B cell (primary cell): ENCODE results near the gene SEC16B. TPM values are rescaled to one million over a fixed set of nuclear protein-coding genes. Genes with fewer than 3 reads are reported as not detected.

Experiments
- ATAC-seq: fragments of 200-7000 bp; cut with Tn5 transposase; one replicate; pipeline ENCODE4 v1.10.0; 2021; ENCODE audit warnings: low read depth, mild to moderate bottlenecking, moderate number of reproducible peaks, moderate library complexity
- CTCF ChIA-PET: fragments of 350-600 bp; sonication (Branson Sonifier 250); formaldehyde crosslinking; loops from one replicate; lab custom pipeline; 2021; ENCODE audit warnings: antibody characterized with exemption, inconsistent platforms; lab: Charles Lee
- POLR2A ChIA-PET: fragments of 350-600 bp; sonication (Branson Sonifier 250); formaldehyde crosslinking; loops from one replicate; lab custom pipeline; 2021; ENCODE audit warnings: antibody characterized with exemption; lab: Charles Lee
- DNase-seq: peaks from one replicate; pipeline ENCODE4 v3.0.0; 2013
- H2AFZ ChIP-seq: 2 replicates; pipeline ENCODE4 v1.6.1; 2012; ENCODE audit warnings: mild to moderate bottlenecking, low read depth, low read length; ENCODE audit not compliant: insufficient read depth, poor library complexity, severe bottlenecking
- H3K27ac ChIP-seq, 2 donors: 1 replicate in 1 of 2; 2 replicates in 1 of 2; pipeline ENCODE4 v1.5.1; 2012 to 2013; ENCODE audit warnings: low read length in 2 of 2, mild to moderate bottlenecking in 2 of 2, moderate library complexity in 1 of 2
- H3K27me3 ChIP-seq, 4 experiments: fragments of 200-600 bp in 1 of 4; sonication (generic) in 1 of 4; replicated peaks in 1 of 4; 1 replicate in 2 of 4; 2 replicates in 2 of 4; pipeline versions ENCODE4 v1.6.1 to v1.7.0; 2013 to 2016; ENCODE audit warnings: low read length in 3 of 4, mild to moderate bottlenecking in 2 of 4, mixed read lengths in 1 of 4, moderate library complexity in 1 of 4; ENCODE audit not compliant: insufficient read depth in 4 of 4, control insufficient read depth in 3 of 4; ENCODE audit errors: control extremely low read depth in 1 of 4
- H3K36me3 ChIP-seq, 2 experiments: replicated peaks in 1 of 2; 1 replicate in 1 of 2; 2 replicates in 1 of 2; pipeline versions ENCODE4 v1.6.1 to v1.7.1; 2013; ENCODE audit warnings: low read length in 1 of 2; ENCODE audit not compliant: insufficient read depth in 2 of 2, control insufficient read depth in 1 of 2; ENCODE audit errors: control extremely low read depth in 1 of 2, extremely low read depth in 1 of 2
- H3K4me1 ChIP-seq, 2 donors: fragments of 200-600 bp in 1 of 2; sonication (generic) in 1 of 2; 1 replicate in 1 of 2; 2 replicates in 1 of 2; pipeline versions ENCODE4 v1.5.1 to v1.6.1; 2013 to 2017; ENCODE audit warnings: low read length in 2 of 2; ENCODE audit not compliant: control insufficient read depth in 2 of 2, insufficient read depth in 2 of 2
- H3K4me2 ChIP-seq: replicated peaks from 2 replicates; pipeline ENCODE3; 2012; ENCODE audit warnings: mild to moderate bottlenecking, low read depth, low read length; ENCODE audit not compliant: poor library complexity, severe bottlenecking
- H3K4me3 ChIP-seq, 5 experiments: fragments of 200-600 bp in 1 of 5; sonication (generic) in 1 of 5; 1 replicate in 3 of 5; 2 replicates in 2 of 5; pipeline versions ENCODE4 v1.5.1 to v1.7.0; 2011 to 2016; ENCODE audit warnings: low read length in 4 of 5, mild to moderate bottlenecking in 4 of 5, low read depth in 2 of 5, control low read depth in 1 of 5, moderate library complexity in 1 of 5; ENCODE audit not compliant: insufficient read depth in 1 of 5; ENCODE audit errors: control extremely low read depth in 1 of 5, extremely low read depth in 1 of 5
- H3K79me2 ChIP-seq: fragments of 200-600 bp; sonication (generic); one replicate; pipeline ENCODE4 v1.6.0; 2016; ENCODE audit warnings: low read length; ENCODE audit not compliant: control insufficient read depth, insufficient read depth
- H3K9ac ChIP-seq: fragments of 200-600 bp; sonication (generic); 2 replicates; pipeline ENCODE4 v1.6.1; 2017; ENCODE audit warnings: mild to moderate bottlenecking, low read length, moderate library complexity
- H3K9me3 ChIP-seq, 3 donors: one replicate each; pipeline versions ENCODE4 v1.6.1 to v1.7.1; 2013; ENCODE audit warnings: low read length in 2 of 3; ENCODE audit not compliant: control insufficient read depth in 2 of 3, insufficient read depth in 1 of 3; ENCODE audit errors: control extremely low read depth in 1 of 3
- H4K20me1 ChIP-seq: 2 replicates; pipeline ENCODE4 v1.6.0; 2012; ENCODE audit warnings: mild to moderate bottlenecking, low read length; ENCODE audit not compliant: insufficient read depth, control insufficient read depth, poor library complexity, severe bottlenecking
- H3K27ac Mint-ChIP-seq: one replicate; pipeline ENCODE4 v1.8.0; 2021; ENCODE audit warnings: mixed read lengths
- H3K27me3 Mint-ChIP-seq: one replicate; pipeline ENCODE4 v1.8.0; 2021; ENCODE audit warnings: mixed read lengths
- H3K4me1 Mint-ChIP-seq: one replicate; pipeline ENCODE4 v1.8.0; 2021; ENCODE audit warnings: mixed read lengths
- H3K4me3 Mint-ChIP-seq: one replicate; pipeline ENCODE4 v1.8.0; 2021; ENCODE audit warnings: mixed read lengths
- H3K9me3 Mint-ChIP-seq: one replicate; pipeline ENCODE4 v1.8.0; 2022; ENCODE audit warnings: mixed read lengths; ENCODE audit not compliant: insufficient read depth
- EZH2 ChIP-seq: IDR thresholded peaks from 2 replicates; pipeline ENCODE4 v1.6.1; 2012; ENCODE audit warnings: borderline replicate concordance, low read depth, mild to moderate bottlenecking, moderate library complexity, low read length; ENCODE audit not compliant: insufficient read depth, poor library complexity, severe bottlenecking
- WGBS: methylation state at CpG from one replicate; pipeline ENCODE4 v1.1.5; 2013; ENCODE audit warnings: missing lambda C conversion rate; ENCODE audit not compliant: insufficient coverage; 5-methylcytosine and 5-hydroxymethylcytosine counted together
- intact Hi-C: fragments of 100-400 bp; cut with micrococcal nuclease; formaldehyde crosslinking; loops from one replicate; pipeline ENCODE4 v1.10.0; 2022
- polyA plus RNA-seq: library from polyadenylated mRNA; depleted of rRNA; stranded (reverse); fragments of >200 nt; gene quantifications from 2 replicates; pipeline ENCODE4 v1.2.3, GENCODE V29; 2012
- total RNA-seq, 2 donors: library from RNA; stranded (reverse); fragments of 120-200 nt in 1 of 2; gene quantifications; 1 replicate in 1 of 2; 2 replicates in 1 of 2; pipeline versions ENCODE4 v1.2.3 to v1.2.4, GENCODE V29; 2013 to 2022
- TF ChIP-seq, protein P1 (sequence below): fragments of 200-600 bp; IDR thresholded peaks from one replicate; pipeline ENCODE4 v1.8.0; 2022; ENCODE audit warnings: antibody characterized with exemption, mild to moderate bottlenecking

The SEC16B gene
- total and polyA plus RNA-seq, 2 donors (not counting 1 experiment from before 2014, with no cell fraction given) = 0.03 to 0.10 TPM

DNA sequence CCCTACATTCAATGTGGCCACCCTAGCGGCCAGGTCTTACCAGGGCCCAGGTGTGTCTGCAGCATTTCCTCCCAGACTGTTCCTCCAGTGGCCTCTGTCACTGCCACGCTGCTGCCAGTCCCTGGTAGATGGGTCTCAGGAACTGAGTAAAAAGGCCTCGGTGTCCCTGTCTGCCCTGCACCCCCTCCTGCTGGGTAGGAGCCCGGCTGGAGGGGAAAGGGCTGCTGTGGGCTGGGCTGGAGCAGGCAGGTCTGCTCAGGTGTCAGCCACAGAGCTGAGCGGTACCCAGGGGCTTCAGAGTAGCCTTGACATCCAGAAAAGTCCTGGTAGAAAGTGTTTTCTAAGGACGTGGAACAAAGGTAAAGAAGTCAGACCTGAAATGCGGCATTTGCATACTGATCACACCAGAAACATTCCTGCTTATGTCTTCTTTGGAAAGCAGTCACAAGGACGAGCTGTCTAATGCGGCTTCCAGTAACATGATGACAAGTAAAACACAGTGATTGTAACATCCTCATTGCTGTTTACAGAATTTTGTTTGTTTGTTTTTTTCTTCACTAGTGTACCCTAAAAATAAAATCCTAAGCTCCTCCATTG is 32.6 kb downstream of the SEC16B start:
- no peak for DNase-seq
- no peaks in the 10 kb centered on the region for H3K4me1 Mint-ChIP-seq
- H4K20me1 ChIP-seq = no peaks in the 10 kb centered on the region
- no peaks in the 10 kb centered on the region for H3K79me2 ChIP-seq
- 85% methylated on average over 6 of the region's 9 CpGs for WGBS
- H3K27ac ChIP-seq = no peak overlapping the region
- H3K4me2 ChIP-seq = no peak overlapping the region
- ChIA-PET CTCF (no interaction called here), POLR2A (no interaction called here)
- H2AFZ ChIP-seq = no peak overlapping the region
- H3K4me3 ChIP-seq = no peak overlapping the region
- H3K4me3 Mint-ChIP-seq = no peak overlapping the region
- no peak overlapping the region for H3K9ac ChIP-seq
- H3K27me3 ChIP-seq = no peaks in the 10 kb centered on the region
- H3K36me3 ChIP-seq = no peaks in the 10 kb centered on the region
- no peaks in the 10 kb centered on the region for H3K4me1 ChIP-seq
- TF ChIP-seq EZH2 = no peak
- TF ChIP-seq, protein P1, sequence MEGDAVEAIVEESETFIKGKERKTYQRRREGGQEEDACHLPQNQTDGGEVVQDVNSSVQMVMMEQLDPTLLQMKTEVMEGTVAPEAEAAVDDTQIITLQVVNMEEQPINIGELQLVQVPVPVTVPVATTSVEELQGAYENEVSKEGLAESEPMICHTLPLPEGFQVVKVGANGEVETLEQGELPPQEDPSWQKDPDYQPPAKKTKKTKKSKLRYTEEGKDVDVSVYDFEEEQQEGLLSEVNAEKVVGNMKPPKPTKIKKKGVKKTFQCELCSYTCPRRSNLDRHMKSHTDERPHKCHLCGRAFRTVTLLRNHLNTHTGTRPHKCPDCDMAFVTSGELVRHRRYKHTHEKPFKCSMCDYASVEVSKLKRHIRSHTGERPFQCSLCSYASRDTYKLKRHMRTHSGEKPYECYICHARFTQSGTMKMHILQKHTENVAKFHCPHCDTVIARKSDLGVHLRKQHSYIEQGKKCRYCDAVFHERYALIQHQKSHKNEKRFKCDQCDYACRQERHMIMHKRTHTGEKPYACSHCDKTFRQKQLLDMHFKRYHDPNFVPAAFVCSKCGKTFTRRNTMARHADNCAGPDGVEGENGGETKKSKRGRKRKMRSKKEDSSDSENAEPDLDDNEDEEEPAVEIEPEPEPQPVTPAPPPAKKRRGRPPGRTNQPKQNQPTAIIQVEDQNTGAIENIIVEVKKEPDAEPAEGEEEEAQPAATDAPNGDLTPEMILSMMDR = no peak
- H3K9me3 ChIP-seq = no peaks in the 10 kb centered on the region
- no peak for ATAC-seq
- peaks cover 6% of the 10 kb centered on the region for H3K27me3 Mint-ChIP-seq
- no peaks in the 10 kb centered on the region for H3K9me3 Mint-ChIP-seq
- no peak overlapping the region for H3K27ac Mint-ChIP-seq
- intact Hi-C loops = no loop called here

DNA sequence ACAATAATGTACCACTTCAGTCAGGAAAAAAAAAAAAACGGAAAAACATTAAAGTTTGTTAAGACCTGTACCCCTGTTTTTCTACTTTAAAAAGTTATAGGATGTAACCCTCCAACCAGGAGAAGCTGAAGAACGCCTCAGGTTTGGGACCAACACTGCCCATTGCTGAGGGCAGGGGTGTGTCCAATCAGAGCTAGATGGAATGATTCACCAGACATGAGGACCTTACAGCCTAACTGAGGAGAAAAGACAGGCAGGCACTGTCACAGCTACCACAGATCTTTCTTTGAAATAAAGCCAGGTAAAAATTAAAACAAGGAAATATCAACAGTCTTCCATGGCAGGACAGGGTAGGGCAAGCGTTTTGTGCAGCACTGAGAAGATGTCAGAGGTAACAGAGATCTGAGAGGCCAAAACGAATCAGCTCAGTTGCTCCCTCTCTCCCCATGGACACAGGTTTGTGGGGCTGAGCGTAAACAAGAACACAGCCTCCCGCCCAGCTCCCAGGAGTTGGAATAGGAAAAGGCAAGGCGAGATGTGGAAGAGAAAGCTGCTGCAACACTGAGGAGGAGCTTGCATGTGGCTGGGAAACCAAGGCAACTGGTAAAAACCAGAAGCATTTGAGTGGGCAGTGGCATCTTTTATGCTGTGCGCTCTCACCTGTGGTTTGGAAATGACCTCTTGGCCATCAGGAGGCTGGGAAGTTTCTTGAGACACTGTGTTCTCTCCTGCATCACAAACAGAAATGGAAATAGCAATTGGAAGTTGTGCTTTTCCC is 34.0 kb downstream of the SEC16B start:
- H3K4me1 ChIP-seq = no peaks in the 10 kb centered on the region
- 81% methylated on average over 7 of the region's 8 CpGs for WGBS
- Mint-ChIP-seq H3K4me3 (no peak overlapping the region), H3K9me3 (no peaks in the 10 kb centered on the region), H3K27ac (no peak overlapping the region), H3K27me3 (peaks cover 10% of the 10 kb centered on the region), H3K4me1 (no peaks in the 10 kb centered on the region)
- H4K20me1 ChIP-seq = no peaks in the 10 kb centered on the region
- H3K36me3 ChIP-seq = no peaks in the 10 kb centered on the region
- H3K9me3 ChIP-seq = no peaks in the 10 kb centered on the region
- POLR2A ChIA-PET = no interaction called here
- H3K27ac ChIP-seq = no peak overlapping the region
- no peak overlapping the region for H3K4me3 ChIP-seq
- DNase-seq = no peak
- H2AFZ ChIP-seq = no peak overlapping the region
- no peak overlapping the region for H3K4me2 ChIP-seq
- intact Hi-C loops = no loop called here
- no peaks in the 10 kb centered on the region for H3K79me2 ChIP-seq
- CTCF ChIA-PET = interaction anchor here (1.0 kb wide), 1 partner anchor 10 kb away, joined by 4 read pairs; no protein-coding TSS in a partner anchor
- H3K9ac ChIP-seq = no peak overlapping the region
- TF ChIP-seq, protein P1 = no peak
- no peak for TF ChIP-seq EZH2
- no peak for ATAC-seq
- H3K27me3 ChIP-seq = no peaks in the 10 kb centered on the region
